Activated CD8-positive, alpha-beta memory T cell treated with anti-CD3 and anti-CD28 coated beads for 4 hours (primary cell): ENCODE data around the gene GDF7.

Experiments
- DNase-seq, 2 donors: peaks; one replicate each; pipeline ENCODE4 v3.0.0-alpha.2; 2020; ENCODE audit warnings: low read depth in 2 of 2

The GDF7 gene

GRCh38 chr2:20645301-20645701 is 21.6 kb upstream of the GDF7 start:
- no peak for DNase-seq

GRCh38 chr2:20645761-20646160 is 21.2 kb upstream of the GDF7 start:
- DNase-seq = no peak

DNA sequence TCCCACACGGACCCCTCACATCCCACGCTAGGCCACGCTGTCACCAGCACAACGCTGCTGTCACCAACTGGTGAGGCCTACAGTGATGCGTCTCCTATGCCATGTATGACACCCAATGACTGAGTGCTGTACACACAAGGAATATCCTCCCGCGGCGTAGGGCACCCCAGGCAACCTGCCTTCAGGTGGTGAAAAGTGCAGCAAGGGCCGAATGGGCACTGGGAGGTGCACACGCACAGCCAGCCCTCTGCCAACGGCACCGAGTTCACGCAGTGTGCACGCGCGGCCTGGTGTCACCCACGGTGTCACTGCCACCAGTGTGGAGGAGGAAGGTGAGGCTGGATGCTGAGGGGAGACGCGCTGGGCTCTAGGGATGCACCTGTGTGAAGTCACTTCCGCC is 20.5 kb upstream of the GDF7 start:
- DNase-seq = no peak

- no peak for DNase-seq
Observed at GRCh38 chr2:20647211-20647610, 19.7 kb upstream of the GDF7 start.

DNA sequence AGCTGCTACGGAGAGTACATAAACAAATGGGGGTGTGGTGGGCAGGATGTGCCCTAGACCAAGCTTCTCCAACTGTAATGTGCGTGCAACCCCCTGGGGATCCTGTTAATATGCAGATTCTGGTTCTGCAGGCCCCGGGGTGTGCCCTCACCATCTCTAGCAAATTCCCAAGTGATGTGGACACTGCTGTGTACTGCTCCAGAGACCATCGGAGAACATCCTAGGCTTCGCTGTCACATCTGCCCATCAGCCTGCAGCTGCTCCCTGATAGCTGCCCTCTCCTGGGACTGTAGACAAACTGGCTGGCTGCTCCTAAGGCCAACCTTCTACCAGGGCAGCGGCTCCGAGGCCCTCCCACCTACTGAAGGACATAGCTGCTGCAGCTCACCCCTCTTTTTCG is 19.2 kb upstream of the GDF7 start:
- DNase-seq = no peak

DNA sequence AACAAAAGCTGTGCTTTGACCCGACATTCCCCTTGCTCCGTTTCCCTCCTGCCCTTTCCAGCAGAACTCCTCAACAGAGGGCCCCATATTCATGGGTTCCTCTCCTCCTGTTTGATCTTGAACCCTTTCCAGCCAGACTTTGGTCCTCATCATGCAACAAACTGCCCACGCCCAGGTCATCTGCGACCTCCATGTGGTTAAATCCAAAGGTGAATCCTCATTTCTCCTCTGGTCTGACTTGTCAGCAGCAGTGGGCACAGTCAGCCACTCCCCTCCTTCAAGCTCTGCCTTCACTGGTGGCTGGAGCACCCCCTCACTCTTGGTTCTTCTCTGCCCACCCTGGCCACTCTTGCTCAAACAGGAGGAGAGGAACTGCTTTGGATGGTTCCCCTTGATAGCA is 18.7 kb upstream of the GDF7 start:
- no peak for DNase-seq

GRCh38 chr2:20648831-20649230 is 18.1 kb upstream of the GDF7 start:
- DNase-seq = no peak

DNA sequence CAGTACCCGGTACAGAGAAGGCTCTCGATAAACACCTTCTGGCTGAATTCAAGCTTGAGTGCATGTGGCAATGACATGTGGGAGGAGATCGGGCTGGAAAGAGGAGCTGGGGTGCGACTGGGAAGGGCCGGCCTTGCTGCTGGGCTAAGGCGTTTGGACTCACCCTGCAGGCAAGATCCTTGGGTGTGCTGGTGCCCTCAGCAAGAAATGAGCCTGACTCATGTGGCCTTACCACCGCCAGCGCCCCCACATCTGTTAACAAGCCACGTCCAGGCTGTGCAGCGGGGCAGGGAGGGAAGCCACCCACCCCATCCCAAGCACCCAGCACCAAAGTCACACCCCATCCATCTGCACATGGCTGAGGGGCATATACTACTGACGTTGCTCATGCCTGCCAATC is 17.4 kb upstream of the GDF7 start:
- no peak for DNase-seq

DNA sequence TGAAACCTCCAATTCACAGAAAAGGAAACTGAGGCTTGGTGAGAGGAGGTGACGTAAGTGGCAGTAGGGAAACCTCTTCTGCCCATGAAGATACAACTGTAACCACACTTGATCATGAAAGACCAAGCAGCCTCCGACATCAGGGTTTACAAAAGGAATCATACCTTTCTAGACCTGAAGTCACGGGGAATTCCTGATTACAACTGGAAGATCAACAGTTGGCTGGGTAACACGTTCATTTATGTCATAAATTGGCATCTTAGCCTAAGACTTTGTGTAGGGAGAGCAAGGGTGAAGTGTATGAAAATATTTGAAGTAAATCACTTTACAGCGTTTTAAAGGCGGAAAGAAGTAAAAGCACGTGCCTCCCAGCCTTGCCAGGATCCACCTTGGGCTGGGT is 17.0 kb upstream of the GDF7 start:
- no peak for DNase-seq

- no peak for DNase-seq
Observed at GRCh38 chr2:20650393-20650876, 16.5 kb upstream of the GDF7 start.

- peak; percentile 67 to 73 for DNase-seq
Observed at GRCh38 chr2:20650877-20651730, 15.8 kb upstream of the GDF7 start, which contains the start of gene HS1BP3. TSS of gene HS1BP3 (minus strand) at chr2:20651098. CDS start at chr2:20651063, 35 bp downstream.

- DNase-seq = no peak
Observed at GRCh38 chr2:20651731-20652099, 15.2 kb upstream of the GDF7 start.

DNA sequence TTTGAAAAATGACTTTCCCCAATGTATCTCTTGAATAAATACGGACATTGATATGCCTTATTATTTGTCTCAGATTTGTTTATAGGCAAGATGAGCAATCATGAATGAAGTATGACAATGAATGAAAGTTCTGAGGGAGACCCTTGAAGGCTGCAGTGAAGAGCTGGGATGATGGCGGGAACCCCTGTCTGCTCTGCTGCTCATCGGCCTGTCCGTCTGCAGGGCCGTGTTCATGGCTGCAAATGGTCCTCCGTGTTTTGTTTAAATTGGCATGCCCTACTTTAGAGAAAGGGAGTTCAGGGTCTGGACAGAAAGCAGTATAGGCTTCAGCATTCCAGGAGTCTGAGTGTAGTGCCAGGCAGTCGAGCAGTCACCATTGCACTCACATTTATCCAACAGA is 14.8 kb upstream of the GDF7 start:
- DNase-seq = no peak

DNA sequence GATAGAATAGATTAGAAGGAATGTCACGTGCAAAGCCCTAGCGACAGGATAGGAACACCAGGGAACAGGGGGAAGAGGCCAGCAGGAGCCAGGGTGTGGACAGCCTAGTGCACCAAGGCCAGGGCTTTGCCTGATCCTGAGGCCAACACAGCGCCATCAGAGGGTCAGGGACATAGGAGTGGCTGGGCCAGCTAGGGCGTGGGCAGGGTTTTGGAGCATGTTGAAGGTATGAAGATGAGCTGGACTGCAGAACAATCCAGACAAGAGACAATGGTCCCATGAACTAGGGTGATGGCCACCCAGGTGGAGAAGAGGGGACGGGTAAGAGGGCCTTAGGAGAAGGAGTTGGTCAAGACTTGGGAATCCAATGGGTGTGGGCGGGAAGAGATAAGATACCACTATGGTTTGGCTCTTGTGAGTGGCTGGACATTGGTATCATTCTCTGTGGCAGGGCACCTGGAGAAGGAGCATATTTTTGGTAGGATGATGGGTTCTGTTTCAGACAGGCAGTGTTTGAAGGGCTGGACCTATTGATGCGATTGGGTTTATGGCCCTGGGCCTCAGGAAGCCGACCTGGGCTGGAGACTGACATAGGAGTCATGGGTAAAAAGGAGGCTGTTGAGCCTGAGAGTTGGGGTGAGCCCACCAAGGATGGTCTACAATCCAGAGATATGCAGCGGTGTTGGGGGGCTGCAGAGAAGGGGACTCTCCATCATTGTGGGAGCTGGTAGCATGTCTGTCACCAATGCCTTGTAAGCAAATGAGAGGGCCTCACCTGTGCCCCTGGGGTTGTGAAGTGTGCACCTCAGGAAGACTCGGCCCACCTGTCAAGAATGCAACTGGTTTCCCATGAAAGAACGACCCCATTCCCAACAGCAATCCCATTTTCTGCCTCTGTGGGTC is 14.0 kb upstream of the GDF7 start:
- no peak for DNase-seq

DNA sequence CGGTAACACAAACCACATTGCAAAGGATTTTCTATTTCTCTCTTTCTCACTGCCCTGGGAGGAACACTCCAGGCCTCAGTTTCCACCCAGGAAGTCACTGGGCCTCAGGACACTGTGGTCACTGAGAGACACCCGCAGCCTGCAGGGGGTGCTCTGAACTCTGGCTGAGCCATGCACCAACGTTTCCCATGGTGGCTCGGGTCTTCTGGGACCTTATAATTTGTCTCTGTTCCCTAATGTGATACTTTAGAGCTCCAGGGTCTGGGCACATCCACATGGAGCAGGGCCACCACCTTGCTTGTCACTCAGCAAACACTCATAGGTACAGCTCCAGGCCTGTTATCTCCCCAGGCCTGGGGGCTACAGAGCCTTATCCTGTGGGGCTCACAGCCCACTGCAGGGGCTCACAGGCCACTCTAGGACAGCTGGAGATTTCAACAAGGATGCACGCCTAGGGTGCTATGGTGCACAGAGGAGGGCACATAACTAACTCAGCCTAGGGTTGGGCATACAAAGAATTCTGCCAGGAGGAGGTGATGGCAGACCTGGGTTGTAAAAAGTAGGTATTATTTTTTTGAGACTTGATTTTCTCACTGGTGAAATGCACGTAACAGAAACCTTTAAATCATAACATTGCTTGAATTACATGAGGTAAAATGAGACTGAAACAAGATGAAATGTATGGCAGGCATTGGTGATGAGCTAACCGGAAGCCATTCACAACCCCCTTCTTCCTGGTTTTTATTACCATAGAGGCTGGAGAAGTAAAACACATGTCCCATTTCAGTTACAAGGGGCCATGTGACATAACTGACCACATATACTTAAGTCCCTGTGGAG is 13.0 kb upstream of the GDF7 start:
- DNase-seq = no peak

DNA sequence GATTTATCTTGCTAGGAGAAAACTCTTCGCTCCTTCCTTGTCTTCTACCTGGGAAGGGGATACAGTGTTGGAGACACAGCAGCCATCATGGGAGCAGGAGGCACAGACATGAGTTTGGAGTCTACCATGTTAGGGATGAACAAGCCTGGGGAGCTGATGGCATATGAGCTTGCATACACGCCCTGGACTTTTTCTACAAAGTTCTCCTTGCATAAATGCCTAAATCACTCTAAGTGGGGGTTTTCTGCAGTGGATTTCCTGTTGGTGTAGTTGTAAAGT is 12.5 kb upstream of the GDF7 start:
- no peak for DNase-seq

- DNase-seq = no peak
Observed at GRCh38 chr2:20656561-20656960, 10.4 kb upstream of the GDF7 start.

- no peak for DNase-seq
Observed at GRCh38 chr2:20657522-20658235, 9.3 kb upstream of the GDF7 start.

DNA sequence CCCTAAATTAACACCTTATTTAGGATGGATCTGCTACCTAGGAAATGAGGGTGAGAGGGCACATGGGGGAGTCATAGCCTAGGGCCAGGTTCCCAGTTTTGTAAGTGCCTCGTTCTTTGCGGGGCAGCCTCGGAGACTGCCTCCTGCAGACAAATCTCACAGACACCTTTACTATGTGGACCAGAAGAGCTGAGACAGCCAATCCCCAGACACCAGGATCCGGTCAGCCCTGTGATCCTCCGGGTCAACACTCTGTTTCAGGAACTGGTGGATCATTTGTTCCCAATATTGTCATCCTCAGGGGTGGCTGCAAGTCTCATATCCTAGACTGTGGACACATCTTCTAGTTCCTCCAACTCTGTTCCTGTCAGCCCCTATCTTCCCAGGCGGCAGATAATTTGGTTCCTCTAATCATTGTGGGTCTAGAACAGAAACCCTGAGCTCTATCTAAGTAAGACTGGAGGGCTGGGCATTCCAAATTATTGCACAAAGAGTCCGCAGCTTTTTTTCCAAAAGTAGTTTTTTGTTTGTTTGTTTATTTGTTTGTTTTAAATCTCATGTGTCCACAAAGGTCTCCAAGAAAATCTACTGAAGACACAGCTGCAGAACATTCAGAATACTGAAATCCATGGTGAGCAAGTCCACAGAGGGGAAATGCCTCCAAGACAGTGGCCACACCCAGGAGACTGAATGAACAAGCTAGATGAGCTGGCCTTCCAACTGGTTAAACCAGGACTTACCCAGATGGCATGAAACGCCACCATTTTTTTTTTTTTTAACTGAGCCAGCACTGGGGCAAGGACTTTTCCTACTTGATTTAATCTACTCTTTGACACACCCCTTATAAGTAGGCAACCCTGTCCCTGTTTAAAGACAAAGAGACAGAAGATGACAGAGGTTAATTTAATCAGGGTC is 6.2 kb upstream of the GDF7 start:
- DNase-seq = no peak
